HG02943 (cell line): Measurements from ENCODE around the gene PRKAR1B.

Source experiments
- ATAC-seq: cut with Tn5 transposase; IDR thresholded peaks from one replicate; pipeline ENCODE4 v1.9.1; 2021; ENCODE audit warnings: mild to moderate bottlenecking, low read depth, moderate library complexity; ENCODE audit not compliant: unreplicated experiment

PRKAR1B gene

GRCh38 chr7:577741-578370 is 149.2 kb downstream of the PRKAR1B start:
- ATAC-seq, result no peak

GRCh38 chr7:577278-577665 is 149.8 kb downstream of the PRKAR1B start:
- ATAC-seq, result no peak

GRCh38 chr7:576524-577277 is 150.4 kb downstream of the PRKAR1B start:
- ATAC-seq, result no peak

- ATAC-seq, result no peak
Measured at GRCh38 chr7:575425-576366, 151.4 kb downstream of the PRKAR1B start.

- ATAC-seq, result no peak
Measured at GRCh38 chr7:574661-575395, 152.3 kb downstream of the PRKAR1B start.

GRCh38 chr7:573933-574381 is 153.1 kb downstream of the PRKAR1B start:
- ATAC-seq, result no peak

GRCh38 chr7:573269-573932 is 153.7 kb downstream of the PRKAR1B start:
- no peak for ATAC-seq

GRCh38 chr7:572416-573268 is 154.4 kb downstream of the PRKAR1B start:
- ATAC-seq, result no peak

GRCh38 chr7:571718-572415 is 155.2 kb downstream of the PRKAR1B start:
- no peak for ATAC-seq

GRCh38 chr7:571096-571717 is 155.9 kb downstream of the PRKAR1B start:
- ATAC-seq, result no peak

- ATAC-seq, result no peak
Measured at GRCh38 chr7:570801-571070, 156.3 kb downstream of the PRKAR1B start.

GRCh38 chr7:569996-570800 is 156.9 kb downstream of the PRKAR1B start:
- ATAC-seq, result no peak

GRCh38 chr7:569071-569855 is 157.8 kb downstream of the PRKAR1B start:
- no peak for ATAC-seq

- no peak for ATAC-seq
Measured at GRCh38 chr7:568031-568951, 158.8 kb downstream of the PRKAR1B start.

GRCh38 chr7:567305-567883 is 159.7 kb downstream of the PRKAR1B start:
- ATAC-seq, result no peak
